HG02840 (cell line): Measurements from ENCODE around the gene NGDN.
"Not testable (repeated sequence)": the region's sequence is repeated elsewhere in the genome, so short reads cannot be mapped to it uniquely, and the experiment has no call there.

Experiments
- ATAC-seq: cut with Tn5 transposase; IDR thresholded peaks from one replicate; pipeline ENCODE4 v1.9.1; 2021; ENCODE audit warnings: mild to moderate bottlenecking, moderate library complexity, moderate number of reproducible peaks; ENCODE audit not compliant: unreplicated experiment, low FRiP score

The NGDN gene

GRCh38 chr14:23438101-23438971, 31.2 kb upstream of the NGDN start:
- ATAC-seq = no peak

- no peak for ATAC-seq
Measured at GRCh38 chr14:23439107-23439835, 30.2 kb upstream of the NGDN start.

DNA sequence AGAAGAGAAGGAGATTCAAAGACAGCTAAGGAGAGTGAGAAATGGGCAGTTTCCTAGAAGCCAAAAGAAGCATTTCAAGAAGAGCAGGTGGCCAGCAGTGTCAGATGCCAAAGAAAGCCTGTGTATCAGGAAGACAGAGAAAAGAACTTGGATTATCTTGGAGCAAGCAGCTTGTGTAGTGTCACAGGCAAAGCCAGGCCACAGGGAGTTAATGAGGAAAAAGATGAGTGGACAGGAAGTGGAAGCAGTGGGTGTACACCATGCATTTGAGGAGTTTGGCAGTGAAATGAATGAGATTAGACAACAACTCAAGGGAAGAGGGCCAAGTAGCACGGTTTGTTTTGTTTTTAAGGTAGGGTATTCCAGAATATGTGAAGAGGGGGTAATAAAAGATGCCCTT, 28.4 kb upstream of the NGDN start:
- no peak for ATAC-seq

GRCh38 chr14:23442721-23443356, 26.7 kb upstream of the NGDN start:
- ATAC-seq = no peak

DNA sequence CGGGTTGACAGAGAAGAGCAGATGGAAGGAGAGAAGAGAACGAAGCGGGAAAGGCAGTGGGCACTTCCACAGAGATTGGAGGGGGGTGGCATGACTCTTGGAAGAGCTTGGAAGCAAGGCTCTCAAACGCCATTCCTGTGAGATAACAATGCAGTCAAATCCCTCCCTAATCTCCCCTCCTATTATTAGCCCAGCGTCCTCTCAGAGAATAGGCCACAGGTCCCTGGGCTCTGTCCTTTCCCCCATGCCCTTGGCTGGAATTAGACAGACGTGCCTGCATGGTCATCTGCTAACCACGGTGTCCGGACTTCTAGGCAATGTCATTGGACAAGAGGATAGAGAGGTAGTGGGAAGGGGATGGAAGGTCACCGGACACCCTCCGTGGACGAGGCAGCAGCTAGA, 26.1 kb upstream of the NGDN start:
- ATAC-seq = no peak

DNA sequence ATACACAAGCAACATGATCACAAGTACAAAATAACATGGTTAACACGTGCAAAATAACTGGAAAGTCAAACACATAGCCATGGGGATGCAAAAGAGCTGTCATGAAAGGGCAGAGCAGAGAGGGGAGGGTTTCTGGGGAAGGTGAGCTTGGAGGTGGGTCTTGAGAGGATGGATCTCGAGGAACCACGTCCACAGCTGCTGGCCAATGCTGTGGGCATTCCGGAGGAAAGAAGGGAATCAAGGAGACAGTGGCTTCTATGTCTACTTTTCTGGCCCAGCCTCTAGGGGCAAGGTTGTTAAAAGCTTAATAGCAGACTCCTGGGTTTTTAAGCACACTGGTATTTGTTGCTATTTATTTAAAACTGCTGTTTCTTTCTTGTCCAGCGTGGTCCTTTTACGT, 25.6 kb upstream of the NGDN start:
- no peak for ATAC-seq

GRCh38 chr14:23444314-23444713, 25.2 kb upstream of the NGDN start:
- no peak for ATAC-seq

- no peak for ATAC-seq
Measured at GRCh38 chr14:23445773-23446172, 23.7 kb upstream of the NGDN start.

GRCh38 chr14:23446291-23446851, 23.1 kb upstream of the NGDN start:
- no peak for ATAC-seq

- ATAC-seq = no peak
Measured at GRCh38 chr14:23447361-23448350, 21.8 kb upstream of the NGDN start.

- ATAC-seq = no peak
Measured at GRCh38 chr14:23449314-23449713, 20.2 kb upstream of the NGDN start.

DNA sequence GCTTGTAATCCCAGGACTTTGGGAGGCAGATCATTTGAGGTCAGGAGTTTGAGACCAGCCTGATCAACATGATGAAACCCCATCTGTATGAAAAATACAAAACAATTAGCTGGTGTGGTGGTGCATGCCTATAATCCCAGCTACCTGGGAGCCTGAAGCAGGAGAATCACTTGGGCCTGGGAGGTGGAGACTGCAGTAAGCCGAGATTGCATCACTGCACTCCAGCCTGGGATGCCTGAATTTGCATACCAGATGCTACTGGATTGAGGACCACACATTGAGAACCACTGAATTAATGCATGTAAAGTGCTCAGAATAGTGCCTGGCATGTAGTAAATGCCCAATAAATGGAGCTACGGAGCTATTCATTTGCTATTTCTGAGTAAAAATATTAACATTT, 19.1 kb upstream of the NGDN start:
- ATAC-seq = no peak

GRCh38 chr14:23452237-23452636, 17.3 kb upstream of the NGDN start:
- no peak for ATAC-seq

- no peak for ATAC-seq
Measured at GRCh38 chr14:23454445-23454856, 15.1 kb upstream of the NGDN start.

- ATAC-seq = not testable (repeated sequence)
Measured at GRCh38 chr14:23456883-23457586, 12.5 kb upstream of the NGDN start.

DNA sequence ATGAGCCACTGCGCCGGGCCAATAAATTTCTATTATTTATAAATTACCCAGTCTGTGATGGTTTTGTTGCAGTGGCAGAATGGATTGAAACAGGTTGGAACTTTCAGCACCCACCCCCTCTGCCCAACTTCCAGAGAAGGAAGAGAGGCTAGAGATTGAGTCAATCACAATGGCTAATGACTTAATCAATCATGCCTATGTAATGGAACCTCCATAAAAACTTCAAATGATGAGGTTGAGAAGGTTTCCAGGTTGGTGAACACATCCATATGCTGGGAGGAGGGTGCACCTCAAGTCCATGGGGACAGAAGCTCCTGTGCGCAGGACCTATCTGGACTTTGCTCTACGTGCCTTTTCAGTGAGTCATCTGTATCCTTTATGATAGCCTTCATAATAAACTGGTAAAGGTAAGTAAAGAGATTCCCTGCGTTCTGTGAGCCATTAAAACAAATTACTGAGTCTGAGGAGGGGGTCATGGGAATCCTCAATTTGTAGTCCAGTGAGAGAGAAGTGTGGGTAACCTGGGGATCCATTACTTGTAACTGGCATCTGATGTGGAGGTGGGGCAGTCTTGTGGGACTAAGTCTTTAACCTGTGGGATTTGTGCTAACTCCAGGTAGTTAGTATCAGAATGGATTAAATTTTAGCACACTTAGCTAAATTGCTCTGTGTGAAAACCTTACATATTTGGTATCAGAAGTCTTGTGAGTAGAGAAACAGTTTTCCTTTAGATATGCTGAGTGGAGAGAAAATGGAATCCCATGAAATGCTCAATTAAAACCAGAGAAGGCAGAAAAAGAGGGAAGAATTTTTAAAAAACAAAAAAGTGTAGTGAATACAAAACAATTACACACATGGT, 11.7 kb upstream of the NGDN start:
- ATAC-seq = no peak

- ATAC-seq = no peak
Measured at GRCh38 chr14:23460960-23461359, 8.5 kb upstream of the NGDN start.

DNA sequence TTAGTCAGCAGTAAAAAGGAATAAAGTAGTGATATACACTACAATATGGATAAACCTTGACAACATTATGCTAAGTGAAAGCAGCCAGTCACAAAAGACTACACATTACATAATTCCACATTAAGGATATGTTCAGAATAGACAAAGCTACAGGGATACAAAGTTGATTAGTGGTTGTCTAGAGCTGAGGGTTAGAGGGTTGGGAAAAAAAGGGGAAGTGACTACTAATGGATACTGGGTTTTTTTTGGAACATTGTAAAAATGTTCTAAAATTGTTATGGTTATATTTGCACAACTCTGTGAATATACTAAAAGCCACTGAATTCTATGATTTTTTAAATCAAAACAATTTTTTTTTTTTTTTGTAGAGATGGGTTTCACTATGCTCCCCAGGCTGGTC, 4.8 kb upstream of the NGDN start:
- no peak for ATAC-seq
